ENCODE results near the gene MED16. TPM values are rescaled to one million over a fixed set of nuclear protein-coding genes. Genes with fewer than 3 reads are reported as not detected.
"Not testable (repeated sequence)": the region's sequence is repeated elsewhere in the genome, so short reads cannot be mapped to it uniquely, and the experiment has no call there.

The MED16 gene
- total RNA-seq, 1 experiment from 2014 or later = 32.8 TPM

- DNase-seq (ENCODE audit: low read depth) = peak; percentile 31
Observed at GRCh38 chr19:827710-828321, 65.2 kb downstream of the MED16 start, which contains the start of gene AZU1. Gene AZU1, plus strand, starts transcription at chr19:827837. Its CDS starts 10 bp downstream, at chr19:827847.

DNA sequence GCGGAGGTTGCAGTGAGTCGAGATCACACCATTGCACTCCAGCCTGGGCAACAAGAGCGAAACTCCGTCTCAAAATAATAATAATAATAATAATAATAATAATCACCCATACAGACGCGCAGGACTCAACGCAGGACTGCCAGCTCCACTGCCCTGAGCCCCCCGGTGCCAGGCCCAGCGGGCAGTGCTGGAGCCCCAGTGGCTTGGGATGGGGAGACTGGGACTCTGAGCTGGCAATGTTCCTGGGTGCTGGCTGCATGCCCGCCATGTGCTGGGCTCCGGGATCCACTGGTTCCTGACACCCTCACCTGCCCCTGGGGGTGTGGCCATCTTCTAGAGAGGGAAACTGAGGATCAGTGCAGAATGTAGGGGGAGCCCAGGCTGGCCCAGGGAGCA is 65.7 kb downstream of the MED16 start:
- DNase-seq (ENCODE audit: low read depth) = no peak

- no peak for DNase-seq (ENCODE audit: low read depth)
Observed at GRCh38 chr19:825897-826644, 66.9 kb downstream of the MED16 start.

- DNase-seq (ENCODE audit: low read depth) = no peak
Observed at GRCh38 chr19:824885-825284, 68.1 kb downstream of the MED16 start.

- peak; percentile 58 for DNase-seq (ENCODE audit: low read depth)
Observed at GRCh38 chr19:823565-824121, 69.3 kb downstream of the MED16 start.

DNA sequence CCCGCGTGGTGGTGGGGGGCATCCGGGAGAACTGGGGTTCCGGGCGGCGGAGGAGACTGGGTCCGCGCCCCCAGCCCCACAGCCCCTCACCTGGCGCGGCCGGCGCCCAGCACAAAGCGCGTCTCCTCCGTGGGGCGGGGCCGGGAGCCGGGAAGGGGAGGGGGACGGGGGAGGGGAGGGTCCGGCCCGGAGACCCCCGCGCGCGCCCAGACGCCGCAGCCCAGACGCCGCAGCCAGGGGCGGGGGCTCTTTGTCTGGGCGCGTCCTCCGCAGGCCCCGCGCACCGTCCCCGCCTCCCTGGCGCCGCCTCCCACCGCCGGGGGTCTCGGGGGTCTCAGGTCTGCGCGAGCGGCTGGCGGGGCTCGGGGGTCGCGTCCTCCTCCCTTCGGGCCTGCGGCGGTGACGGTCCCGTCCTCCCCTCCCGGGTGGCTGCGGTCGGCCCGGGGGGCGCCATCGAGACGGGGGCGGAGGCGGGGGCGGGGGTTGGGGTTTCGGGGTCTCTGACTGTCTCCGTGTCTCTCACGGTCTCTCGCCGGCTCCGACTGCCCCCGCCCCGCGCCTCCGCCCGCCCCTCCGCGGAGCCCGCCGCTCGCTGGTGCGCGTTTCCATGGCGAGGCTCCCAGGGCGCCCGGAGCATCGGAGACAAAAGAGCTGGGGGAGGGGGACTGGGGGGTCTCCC is 71.0 kb downstream of the MED16 start, which contains the start of gene PLPPR3:
TSS of gene PLPPR3 (minus strand) at position 131 of the 679 bp plus-strand sequence. CDS start 396 bp downstream, outside the sequence.
- DNase-seq (ENCODE audit: low read depth) = no peak

DNA sequence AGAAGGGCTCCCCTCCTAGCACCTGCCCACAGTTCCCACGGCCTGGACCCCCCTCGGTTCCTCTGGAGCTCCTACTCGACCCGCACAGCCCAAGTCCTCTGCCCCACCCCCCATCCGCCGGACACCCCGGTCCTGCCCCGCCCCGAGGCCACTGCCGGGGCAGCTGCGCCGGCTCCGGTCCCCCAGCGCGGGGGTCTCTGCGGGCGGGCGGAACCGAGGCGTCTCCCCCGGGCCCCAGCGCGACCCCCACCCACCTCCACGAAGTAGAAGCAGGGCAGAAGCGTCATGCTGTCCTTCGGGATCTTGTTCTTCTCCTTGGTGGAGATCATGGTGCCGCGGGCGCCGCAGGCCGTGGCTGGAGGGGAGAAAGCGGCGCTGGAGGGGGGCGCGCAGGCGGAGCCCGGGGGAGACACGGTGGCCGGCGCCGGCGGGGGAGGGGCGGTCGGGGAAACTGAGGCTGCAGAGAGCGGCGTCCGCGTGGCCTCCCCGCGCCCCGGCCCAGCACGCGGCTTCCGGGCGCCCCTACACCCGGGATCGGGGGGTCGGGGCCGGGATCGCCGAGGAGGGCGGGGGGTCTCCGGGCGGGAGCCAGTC is 71.7 kb downstream of the MED16 start:
- no peak for DNase-seq (ENCODE audit: low read depth)

GRCh38 chr19:820212-820611 is 72.8 kb downstream of the MED16 start:
- not testable (repeated sequence) for DNase-seq (ENCODE audit: low read depth)

Other genes starting within 250 kb of the MED16 start
- 33.6 and 53.8 TPM in 2 replicates for gene RNF126, start 230.0 kb downstream of the MED16 start, total RNA-seq (2014; rRNA removed; shearing (Covaris generic))
- gene FSTL3, start 216.8 kb downstream of the MED16 start, total RNA-seq (2014; rRNA removed; shearing (Covaris generic)) = 29.7 and 59.0 TPM in 2 replicates
- not detected in 2 replicates for gene PRSS57, start 197.7 kb downstream of the MED16 start, total RNA-seq (2014; rRNA removed; shearing (Covaris generic))
- 0.07 and 1.4 TPM in 2 replicates for gene PALM, start 184.3 kb downstream of the MED16 start, total RNA-seq (2014; rRNA removed; shearing (Covaris generic))
- 0.37 and 0.79 TPM in 2 replicates for gene MISP, start 142.1 kb downstream of the MED16 start, total RNA-seq (2014; rRNA removed; shearing (Covaris generic))
- 184 and 196 TPM in 2 replicates for gene PTBP1, start 95.7 kb downstream of the MED16 start, total RNA-seq (2014; rRNA removed; shearing (Covaris generic))
- gene PLPPR3, start 71.2 kb downstream of the MED16 start, total RNA-seq (2014; rRNA removed; shearing (Covaris generic)) = 2.3 and 3.8 TPM in 2 replicates
- not detected in 2 replicates for gene AZU1, start 65.3 kb downstream of the MED16 start, total RNA-seq (2014; rRNA removed; shearing (Covaris generic))
- not detected in 2 replicates for gene PRTN3, start 52.2 kb downstream of the MED16 start, total RNA-seq (2014; rRNA removed; shearing (Covaris generic))
- not detected in 2 replicates for gene ELANE, start 40.9 kb downstream of the MED16 start, total RNA-seq (2014; rRNA removed; shearing (Covaris generic))
- 0.52 and 0.89 TPM in 2 replicates for gene CFD, start 33.5 kb downstream of the MED16 start, total RNA-seq (2014; rRNA removed; shearing (Covaris generic))
- gene RNU6-9, start 297 bp upstream of the MED16 start, total RNA-seq (2014; rRNA removed; shearing (Covaris generic)) = not detected in 2 replicates
- 30.4 and 37.0 TPM in 2 replicates for gene R3HDM4, start 20.0 kb upstream of the MED16 start, total RNA-seq (2014; rRNA removed; shearing (Covaris generic))
- not detected in 2 replicates for gene KISS1R, start 24.1 kb upstream of the MED16 start, total RNA-seq (2014; rRNA removed; shearing (Covaris generic))
- gene ARID3A, start 32.8 kb upstream of the MED16 start, total RNA-seq (2014; rRNA removed; shearing (Covaris generic)) = 0.71 and 3.7 TPM in 2 replicates
- 48.9 and 70.4 TPM in 2 replicates for gene WDR18, start 91.2 kb upstream of the MED16 start, total RNA-seq (2014; rRNA removed; shearing (Covaris generic))
- not detected in 2 replicates for gene GRIN3B, start 107.2 kb upstream of the MED16 start, total RNA-seq (2014; rRNA removed; shearing (Covaris generic))
- 99.9 and 126 TPM in 2 replicates for gene TMEM259, start 127.9 kb upstream of the MED16 start, total RNA-seq (2014; rRNA removed; shearing (Covaris generic))
- gene RNU6-2, start 128.3 kb upstream of the MED16 start, total RNA-seq (2014; rRNA removed; shearing (Covaris generic)) = not detected in 2 replicates
- gene CNN2, start 133.4 kb upstream of the MED16 start, total RNA-seq (2014; rRNA removed; shearing (Covaris generic)) = 259 and 333 TPM in 2 replicates
- 9.3 and 13.5 TPM in 2 replicates for gene ABCA7, start 146.9 kb upstream of the MED16 start, total RNA-seq (2014; rRNA removed; shearing (Covaris generic))
- 12.7 and 40.8 TPM in 2 replicates for gene ARHGAP45, start 174.0 kb upstream of the MED16 start, total RNA-seq (2014; rRNA removed; shearing (Covaris generic))
- 145 and 164 TPM in 2 replicates for gene POLR2E, start 202.2 kb upstream of the MED16 start, total RNA-seq (2014; rRNA removed; shearing (Covaris generic))
- gene GPX4, start 210.8 kb upstream of the MED16 start, total RNA-seq (2014; rRNA removed; shearing (Covaris generic)) = 684 and 697 TPM in 2 replicates

Measured in M059J (cell line).